SU-DHL-6 (cell line): Measurements from ENCODE around the gene TCEAL5.
"Not testable (repeated sequence)": the region's sequence is repeated elsewhere in the genome, so short reads cannot be mapped to it uniquely, and the experiment has no call there.

Experiments
- H2AFZ ChIP-seq: fragments of 200-600 bp; sonication (generic); 2 replicates; pipeline ENCODE4 v1.6.1; 2014; ENCODE audit warnings: low read depth, mild to moderate bottlenecking, moderate library complexity, mixed read lengths, antibody characterized with exemption, low read length; ENCODE audit not compliant: severe bottlenecking
- H3F3A ChIP-seq: fragments of 200-600 bp; shearing (Covaris generic); 2 replicates; pipeline ENCODE4 v1.6.0; 2016; ENCODE audit warnings: antibody characterized with exemption, mild to moderate bottlenecking; ENCODE audit not compliant: insufficient read depth
- H3K27ac ChIP-seq: fragments of 200-600 bp; sonication (generic); 2 replicates; pipeline ENCODE4 v1.5.1; 2016; ENCODE audit warnings: low read depth, mild to moderate bottlenecking, low read length, moderate library complexity, mixed read lengths
- H3K27me3 ChIP-seq: fragments of 200-600 bp; sonication (generic), shearing (Covaris generic); 2 replicates; pipeline ENCODE4 v1.6.0; 2014; ENCODE audit warnings: mild to moderate bottlenecking, low read length
- H3K36me3 ChIP-seq: fragments of 200-600 bp; sonication (generic); 2 replicates; pipeline ENCODE4 v1.6.1; 2014; ENCODE audit warnings: mild to moderate bottlenecking, low read length, mixed read lengths
- H3K4me2 ChIP-seq: fragments of 300-600, 200-600 bp; shearing (Covaris generic), sonication (generic); 2 replicates; pipeline ENCODE4 v1.6.0; 2014; ENCODE audit warnings: low read length, low read depth, mild to moderate bottlenecking; ENCODE audit not compliant: poor library complexity, severe bottlenecking
- H3K4me3 ChIP-seq: fragments of 200-600 bp; sonication (generic); 2 replicates; pipeline ENCODE4 v1.5.1; 2014; ENCODE audit warnings: antibody characterized with exemption, low read length, mild to moderate bottlenecking, mixed read lengths; ENCODE audit not compliant: insufficient read depth, poor library complexity, severe bottlenecking
- H3K79me2 ChIP-seq: fragments of 200-600 bp; sonication (generic); 2 replicates; pipeline ENCODE4 v1.6.1; 2014; ENCODE audit warnings: mild to moderate bottlenecking, low read length, moderate library complexity; ENCODE audit not compliant: insufficient read depth
- H3K9ac ChIP-seq: fragments of 200-600 bp; sonication (generic); 2 replicates; pipeline ENCODE4 v1.7.0; 2014; ENCODE audit warnings: mild to moderate bottlenecking, low read length
- H3K9me2 ChIP-seq: fragments of 200-600 bp; sonication (generic); replicated peaks from 2 replicates; pipeline ENCODE4 v1.6.1; 2014; ENCODE audit warnings: low read length; ENCODE audit not compliant: insufficient read depth
- H3K9me3 ChIP-seq: fragments of 200-600 bp; sonication (generic); 2 replicates; pipeline ENCODE4 v1.6.1; 2014; ENCODE audit warnings: low read length, mixed read lengths; ENCODE audit not compliant: insufficient read depth
- H4K20me1 ChIP-seq: fragments of 200-600 bp; sonication (generic); 2 replicates; pipeline ENCODE4 v1.6.1; 2014; ENCODE audit warnings: low read depth, mild to moderate bottlenecking, antibody characterized with exemption, low read length, moderate library complexity, mixed read lengths
- EZH2phosphoT487 ChIP-seq: fragments of 200-600 bp; sonication (generic), shearing (Covaris generic); conservative IDR thresholded peaks from 2 replicates; pipeline ENCODE4 v1.6.1; 2018; ENCODE audit warnings: mild to moderate bottlenecking, antibody characterized with exemption, low read length, moderate library complexity, mixed read lengths
- TF ChIP-seq, protein P1 (sequence below): fragments of 200-600 bp; sonication (generic); IDR thresholded peaks from one replicate; pipeline ENCODE4 v1.5.1; 2017; ENCODE audit warnings: antibody characterized with exemption, mild to moderate bottlenecking, low read length, moderate library complexity; ENCODE audit not compliant: insufficient read depth, poor library complexity, severe bottlenecking

TCEAL5 gene

DNA sequence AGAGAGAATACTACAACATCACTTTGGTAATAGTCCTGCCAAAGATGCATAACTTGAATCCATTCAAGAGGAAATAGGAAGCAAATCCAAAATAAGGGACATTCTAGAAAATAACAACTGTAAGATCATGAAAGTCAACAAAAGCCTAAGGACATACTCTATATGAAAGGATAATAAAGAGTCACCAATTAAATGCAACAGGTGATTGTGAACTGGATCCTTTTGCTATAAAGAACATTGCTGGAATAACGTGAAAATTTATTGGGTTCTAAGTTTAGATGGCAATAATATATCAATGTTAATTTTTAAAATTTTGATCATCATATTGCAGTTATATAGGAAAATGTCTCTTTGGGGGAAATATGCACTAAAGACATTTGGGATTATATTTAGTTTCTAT lies 41.7 kb downstream of the TCEAL5 start:
- Histone ChIP-seq H2AFZ (no peak overlapping the region), H3K27me3 (no peaks in the 10 kb centered on the region), H4K20me1 (no peaks in the 10 kb centered on the region), H3K9me2 (no peaks in the 10 kb centered on the region), H3K4me3 (no peak overlapping the region), H3K79me2 (no peaks in the 10 kb centered on the region), H3K4me2 (no peak overlapping the region), H3K27ac (no peak overlapping the region), H3K9me3 (no peaks in the 10 kb centered on the region), H3K9ac (no peak overlapping the region), H3F3A (no peaks in the 10 kb centered on the region), H3K36me3 (no peaks in the 10 kb centered on the region)
- TF ChIP-seq, protein P1, sequence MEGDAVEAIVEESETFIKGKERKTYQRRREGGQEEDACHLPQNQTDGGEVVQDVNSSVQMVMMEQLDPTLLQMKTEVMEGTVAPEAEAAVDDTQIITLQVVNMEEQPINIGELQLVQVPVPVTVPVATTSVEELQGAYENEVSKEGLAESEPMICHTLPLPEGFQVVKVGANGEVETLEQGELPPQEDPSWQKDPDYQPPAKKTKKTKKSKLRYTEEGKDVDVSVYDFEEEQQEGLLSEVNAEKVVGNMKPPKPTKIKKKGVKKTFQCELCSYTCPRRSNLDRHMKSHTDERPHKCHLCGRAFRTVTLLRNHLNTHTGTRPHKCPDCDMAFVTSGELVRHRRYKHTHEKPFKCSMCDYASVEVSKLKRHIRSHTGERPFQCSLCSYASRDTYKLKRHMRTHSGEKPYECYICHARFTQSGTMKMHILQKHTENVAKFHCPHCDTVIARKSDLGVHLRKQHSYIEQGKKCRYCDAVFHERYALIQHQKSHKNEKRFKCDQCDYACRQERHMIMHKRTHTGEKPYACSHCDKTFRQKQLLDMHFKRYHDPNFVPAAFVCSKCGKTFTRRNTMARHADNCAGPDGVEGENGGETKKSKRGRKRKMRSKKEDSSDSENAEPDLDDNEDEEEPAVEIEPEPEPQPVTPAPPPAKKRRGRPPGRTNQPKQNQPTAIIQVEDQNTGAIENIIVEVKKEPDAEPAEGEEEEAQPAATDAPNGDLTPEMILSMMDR, result no peak
- TF ChIP-seq EZH2phosphoT487, result no peak

DNA sequence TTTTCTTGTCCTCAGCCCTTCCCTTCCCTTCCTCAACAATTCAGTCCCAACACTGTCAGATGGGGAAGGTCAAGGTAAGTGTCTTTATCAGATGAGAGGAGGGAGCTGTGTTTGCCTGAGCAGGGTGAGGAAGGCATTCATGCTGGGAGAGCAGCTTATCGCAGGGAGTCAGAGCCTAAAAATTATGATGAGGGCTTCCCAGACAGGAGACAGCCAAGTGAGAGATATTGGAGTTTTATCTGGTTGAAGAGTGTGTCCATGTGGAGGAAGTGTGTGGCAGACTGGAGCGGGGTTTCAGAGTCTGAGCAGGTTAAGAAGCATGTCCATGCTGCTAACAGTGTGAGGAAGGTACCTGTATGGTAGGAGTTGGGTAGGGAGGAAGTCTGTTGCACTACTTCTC lies 43.3 kb downstream of the TCEAL5 start:
- no peaks in the 10 kb centered on the region for H3K9me2 ChIP-seq
- no peak overlapping the region for H3K4me3 ChIP-seq
- no peak overlapping the region for H3K4me2 ChIP-seq
- no peak overlapping the region for H3K27ac ChIP-seq
- H2AFZ ChIP-seq, result no peak overlapping the region
- no peak overlapping the region for H3K9ac ChIP-seq
- no peaks in the 10 kb centered on the region for H3F3A ChIP-seq
- TF ChIP-seq, protein P1, result no peak
- no peak for TF ChIP-seq EZH2phosphoT487
- H3K79me2 ChIP-seq, result no peaks in the 10 kb centered on the region
- H4K20me1 ChIP-seq, result no peaks in the 10 kb centered on the region
- no peaks in the 10 kb centered on the region for H3K36me3 ChIP-seq
- H3K27me3 ChIP-seq, result no peaks in the 10 kb centered on the region
- H3K9me3 ChIP-seq, result no peaks in the 10 kb centered on the region

DNA sequence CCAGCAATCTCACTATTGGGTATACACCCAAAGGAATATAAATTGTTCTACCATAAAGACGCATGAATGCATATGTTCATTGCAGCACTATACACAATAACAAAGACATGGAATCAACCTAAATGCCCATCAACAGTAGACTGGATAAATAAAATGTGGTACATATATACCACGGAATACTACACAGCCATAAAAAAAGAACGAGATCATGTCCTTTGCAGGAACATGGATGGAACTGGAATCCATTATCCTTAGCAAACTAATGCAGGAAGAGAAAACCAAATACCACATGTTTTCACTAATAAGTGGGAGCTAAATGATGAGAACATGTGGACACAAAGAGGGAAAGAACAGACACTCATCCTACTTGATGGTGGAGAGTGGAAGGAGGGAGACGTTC lies 50.6 kb downstream of the TCEAL5 start:
- H2AFZ ChIP-seq, H3K27ac ChIP-seq, H3K36me3 ChIP-seq, H3K4me2 ChIP-seq, H3K9me3 ChIP-seq, H3K79me2 ChIP-seq, H3K4me3 ChIP-seq, H4K20me1 ChIP-seq, H3F3A ChIP-seq, H3K27me3 ChIP-seq, H3K9ac ChIP-seq, H3K9me2 ChIP-seq: not testable (repeated sequence)
